Colonic mucosa (tissue), 4 donors: ENCODE results near the gene PCNX3. TPM values are rescaled to one million over a fixed set of nuclear protein-coding genes. Genes with fewer than 3 reads are reported as not detected.

ENCODE experiments used
- DNase-seq: peaks from one replicate; pipeline ENCODE4 v3.0.0-alpha.2; 2020
- H3K27ac ChIP-seq: fragments of 200-600 bp; one replicate; pipeline ENCODE4 v1.8.0; 2021
- H3K27me3 ChIP-seq: fragments of 200-600 bp; one replicate; pipeline ENCODE4 v1.8.0; 2021
- H3K36me3 ChIP-seq: fragments of 200-600 bp; one replicate; pipeline ENCODE4 v1.8.0; 2021
- H3K4me1 ChIP-seq: fragments of 200-600 bp; one replicate; pipeline ENCODE4 v1.8.0; 2021; ENCODE audit warnings: mild to moderate bottlenecking
- H3K4me3 ChIP-seq: fragments of 200-600 bp; one replicate; pipeline ENCODE4 v1.8.0; 2021
- H3K9ac ChIP-seq, 2 donors: one replicate each; pipeline ENCODE4 v1.7.0; 2013; ENCODE audit warnings: control low read depth in 2 of 2, low read depth in 2 of 2, low read length in 2 of 2
- H3K9me3 ChIP-seq: fragments of 200-600 bp; one replicate; pipeline ENCODE4 v1.8.0; 2021
- intact Hi-C: fragments of 100-400 bp; cut with DNase I; formaldehyde crosslinking; loops from one replicate; pipeline ENCODE4 v1.14.1; 2022
- total RNA-seq, 2 donors: library from RNA; stranded (reverse); fragmentation: NEBNext Ultra II Directional in 1 of 2; extraction: Animal tissue kit (Norgen Biotek cat#: 25700) in 1 of 2; gene quantifications; one replicate each; pipeline ENCODE4 v1.2.1, GENCODE V29; 2021
- TF ChIP-seq, protein P1 (sequence below): fragments of 200-600 bp; IDR thresholded peaks from one replicate; pipeline ENCODE4 v1.8.0; 2022; ENCODE audit warnings: antibody characterized with exemption, mild to moderate bottlenecking
- donor health status: healthy.
- donor health status: DM: no; HTN: no; CAD: no.
- donor health status: DM: no; HTN: no; CAD: no.

PCNX3 gene
- total RNA-seq, 2 donors from 2014 or later = 41.5 to 72.4 TPM

DNA sequence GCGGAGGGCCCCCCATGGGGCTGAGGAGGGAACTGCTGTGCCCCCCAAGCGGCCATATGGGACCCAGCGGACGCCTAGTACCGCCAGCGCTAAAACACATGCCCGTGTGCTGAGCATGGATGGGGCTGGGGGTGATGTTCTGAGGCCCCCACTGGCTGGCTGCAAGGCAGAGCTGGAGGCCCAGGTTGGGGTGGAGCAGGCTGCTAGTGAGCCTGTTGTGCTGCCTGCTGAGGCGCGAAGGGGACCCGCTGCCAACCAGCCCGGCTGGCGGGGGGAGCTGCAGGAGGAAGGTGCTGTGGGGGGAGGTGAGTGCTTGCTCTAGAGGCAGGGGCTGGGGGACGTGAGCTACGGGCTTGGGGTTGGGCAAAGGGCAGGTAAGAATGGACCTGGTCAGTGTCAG, 3.2 kb downstream of the PCNX3 start:
- no peak overlapping the region for H3K9ac ChIP-seq
- H3K27me3 ChIP-seq = no peaks in the 10 kb centered on the region
- H3K36me3 ChIP-seq = peaks cover 14% of the 10 kb centered on the region
- H3K9me3 ChIP-seq = no peaks in the 10 kb centered on the region
- no peak overlapping the region for H3K4me3 ChIP-seq
- H3K4me1 ChIP-seq = peaks cover 12% of the 10 kb centered on the region
- no peak overlapping the region for H3K27ac ChIP-seq
- TF ChIP-seq, protein P1, sequence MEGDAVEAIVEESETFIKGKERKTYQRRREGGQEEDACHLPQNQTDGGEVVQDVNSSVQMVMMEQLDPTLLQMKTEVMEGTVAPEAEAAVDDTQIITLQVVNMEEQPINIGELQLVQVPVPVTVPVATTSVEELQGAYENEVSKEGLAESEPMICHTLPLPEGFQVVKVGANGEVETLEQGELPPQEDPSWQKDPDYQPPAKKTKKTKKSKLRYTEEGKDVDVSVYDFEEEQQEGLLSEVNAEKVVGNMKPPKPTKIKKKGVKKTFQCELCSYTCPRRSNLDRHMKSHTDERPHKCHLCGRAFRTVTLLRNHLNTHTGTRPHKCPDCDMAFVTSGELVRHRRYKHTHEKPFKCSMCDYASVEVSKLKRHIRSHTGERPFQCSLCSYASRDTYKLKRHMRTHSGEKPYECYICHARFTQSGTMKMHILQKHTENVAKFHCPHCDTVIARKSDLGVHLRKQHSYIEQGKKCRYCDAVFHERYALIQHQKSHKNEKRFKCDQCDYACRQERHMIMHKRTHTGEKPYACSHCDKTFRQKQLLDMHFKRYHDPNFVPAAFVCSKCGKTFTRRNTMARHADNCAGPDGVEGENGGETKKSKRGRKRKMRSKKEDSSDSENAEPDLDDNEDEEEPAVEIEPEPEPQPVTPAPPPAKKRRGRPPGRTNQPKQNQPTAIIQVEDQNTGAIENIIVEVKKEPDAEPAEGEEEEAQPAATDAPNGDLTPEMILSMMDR = no peak
- DNase-seq = no peak
- intact Hi-C loops = no loop called here

DNA sequence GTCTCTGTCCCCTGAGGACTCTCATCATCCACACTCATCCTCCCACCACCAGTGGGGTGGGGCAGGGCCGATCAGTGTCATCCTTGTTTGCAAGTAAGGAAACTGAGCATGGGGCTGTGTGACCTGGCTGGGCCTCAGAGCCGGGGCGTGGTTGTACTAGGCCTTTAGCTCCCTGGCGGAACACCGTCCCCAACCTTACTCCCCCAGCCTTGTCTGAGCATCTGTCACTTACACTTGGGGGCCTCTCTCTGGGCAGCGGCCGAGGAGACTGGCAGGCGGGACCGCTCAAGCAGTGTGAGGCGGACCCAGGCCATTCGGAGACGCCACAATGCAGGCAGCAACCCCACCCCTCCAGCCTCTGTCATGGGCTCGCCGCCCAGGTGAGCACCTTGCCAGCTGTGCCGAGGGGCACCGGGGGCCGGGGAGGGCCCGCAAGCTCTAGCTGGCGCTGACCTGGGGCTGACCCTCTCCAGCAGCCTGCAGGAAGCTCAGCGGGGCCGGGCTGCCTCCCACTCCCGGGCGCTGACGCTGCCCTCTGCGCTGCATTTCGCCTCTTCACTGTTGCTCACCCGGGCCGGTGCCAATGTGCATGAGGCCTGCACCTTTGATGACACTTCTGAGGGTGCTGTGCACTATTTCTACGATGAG, 3.8 kb downstream of the PCNX3 start:
- Histone ChIP-seq H3K9ac (no peak overlapping the region), H3K27ac (no peak overlapping the region), H3K9me3 (no peaks in the 10 kb centered on the region), H3K4me3 (no peak overlapping the region), H3K4me1 (peaks cover 12% of the 10 kb centered on the region), H3K27me3 (no peaks in the 10 kb centered on the region), H3K36me3 (peaks cover 14% of the 10 kb centered on the region)
- intact Hi-C loops = no loop called here
- TF ChIP-seq, protein P1 = no peak
- no peak for DNase-seq

DNA sequence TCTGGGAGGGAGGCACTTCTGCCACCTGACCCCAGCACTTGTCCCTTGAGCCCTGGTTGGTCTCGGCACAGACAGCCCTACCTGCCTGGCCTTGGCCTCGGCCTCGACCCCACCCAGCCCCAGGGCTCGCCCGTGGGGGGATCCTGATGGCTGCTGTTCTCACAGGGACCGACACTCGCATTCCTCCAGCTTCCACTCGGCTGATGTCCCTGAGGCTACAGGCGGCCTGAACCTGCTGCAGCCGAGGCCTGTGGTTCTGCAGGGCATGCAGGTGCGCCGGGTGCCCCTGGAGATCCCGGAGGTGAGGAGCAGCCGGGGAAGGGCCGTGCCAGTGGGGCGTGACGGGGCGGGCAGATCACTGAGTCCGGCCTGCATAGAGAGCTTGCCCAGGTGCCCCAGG, 5.1 kb downstream of the PCNX3 start:
- Histone ChIP-seq H3K36me3 (peaks cover 14% of the 10 kb centered on the region), H3K9ac (no peak overlapping the region), H3K4me3 (no peak overlapping the region), H3K27me3 (no peaks in the 10 kb centered on the region), H3K27ac (no peak overlapping the region), H3K4me1 (peaks cover 12% of the 10 kb centered on the region), H3K9me3 (no peaks in the 10 kb centered on the region)
- no peak for DNase-seq
- TF ChIP-seq, protein P1 = no peak
- intact Hi-C loops = loop anchor here (10.0 kb wide), 1 partner anchor 84 kb away; no protein-coding TSS in a partner anchor

DNA sequence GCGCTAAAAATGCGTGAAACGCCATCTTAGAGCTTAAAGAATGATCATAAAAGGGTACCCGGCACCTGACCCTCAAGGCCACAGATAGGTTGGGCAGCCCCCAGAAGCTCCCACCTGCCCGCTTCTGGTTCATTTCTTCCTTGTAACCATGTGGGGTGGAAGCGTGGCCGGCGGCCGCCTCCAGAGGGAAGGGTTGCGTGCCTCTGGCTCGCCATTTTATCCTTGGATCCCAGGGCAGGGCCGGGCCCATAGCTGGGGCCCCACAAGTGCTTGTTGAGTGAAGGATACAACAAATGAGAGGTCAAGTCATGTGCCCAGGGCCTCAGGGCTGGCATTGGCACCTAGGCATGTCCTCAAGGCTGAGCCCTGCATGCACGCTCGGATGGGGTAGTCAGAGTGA, 5.9 kb downstream of the PCNX3 start:
- Histone ChIP-seq H3K27me3 (no peaks in the 10 kb centered on the region), H3K27ac (no peak overlapping the region), H3K4me1 (peaks cover 12% of the 10 kb centered on the region), H3K36me3 (peaks cover 14% of the 10 kb centered on the region), H3K9me3 (no peaks in the 10 kb centered on the region), H3K4me3 (no peak overlapping the region), H3K9ac (no peak overlapping the region)
- DNase-seq = no peak
- intact Hi-C loops = loop anchor here (10.0 kb wide), 1 partner anchor 83 kb away; no protein-coding TSS in a partner anchor
- TF ChIP-seq, protein P1 = no peak

DNA sequence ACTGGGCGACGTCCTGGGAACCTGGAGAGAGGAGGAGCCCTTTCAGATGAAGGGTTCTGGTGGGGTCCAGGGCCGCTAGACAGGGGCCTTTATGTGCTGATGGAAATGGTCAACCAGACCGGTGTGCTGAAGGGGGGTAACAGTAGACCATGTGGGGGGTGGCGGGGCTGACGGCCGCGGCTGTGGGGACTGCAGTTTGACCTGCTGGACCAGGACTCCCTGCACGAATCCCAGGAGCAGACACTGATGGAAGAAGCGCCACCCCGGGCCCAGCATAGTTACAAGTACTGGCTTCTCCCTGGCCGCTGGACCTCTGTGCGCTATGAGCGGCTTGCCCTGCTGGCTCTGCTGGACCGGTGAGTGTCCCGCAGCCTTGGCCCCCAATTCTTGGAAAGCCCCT, 6.4 kb downstream of the PCNX3 start:
- Histone ChIP-seq H3K4me3 (no peak overlapping the region), H3K36me3 (peaks cover 17% of the 10 kb centered on the region), H3K4me1 (peaks cover 6% of the 10 kb centered on the region), H3K27ac (no peak overlapping the region), H3K9me3 (no peaks in the 10 kb centered on the region), H3K9ac (no peak overlapping the region), H3K27me3 (no peaks in the 10 kb centered on the region)
- TF ChIP-seq, protein P1 = no peak
- DNase-seq = no peak
- intact Hi-C loops = loop anchor here (10.0 kb wide), 1 partner anchor 83 kb away; no protein-coding TSS in a partner anchor
